ENCODE data around the gene RNF214.

GRCh38 chr11:117219455-117219854, 13.0 kb upstream of the RNF214 start:
- no peak for TF ChIP-seq PATZ1 (CRISPR knock-in tag; IDR thresholded peaks at IDR 0.05; ENCODE audit: borderline replicate concordance)
- no peak for TF ChIP-seq CSRNP3 (CRISPR knock-in tag; IDR thresholded peaks at IDR 0.05)
- no peak for TF ChIP-seq POU6F1 (CRISPR knock-in tag; IDR thresholded peaks at IDR 0.05; ENCODE audit: borderline replicate concordance, low read depth)
- TF ChIP-seq ZFP30 (CRISPR knock-in tag; IDR thresholded peaks at IDR 0.05), result no peak
- no peak for TF ChIP-seq SNAI2 (CRISPR knock-in tag; IDR thresholded peaks at IDR 0.05)
- no peak for TF ChIP-seq ARNTL (CRISPR knock-in tag; IDR thresholded peaks at IDR 0.05; ENCODE audit: borderline replicate concordance, low read depth)
- no peak for TF ChIP-seq GLIS3 (CRISPR knock-in tag; IDR thresholded peaks at IDR 0.05)
- TF ChIP-seq BACH2 (CRISPR knock-in tag; IDR thresholded peaks at IDR 0.05; ENCODE audit: borderline replicate concordance), result no peak
- TF ChIP-seq ZC3H10 (CRISPR knock-in tag; IDR thresholded peaks at IDR 0.05), result no peak
- no peak for TF ChIP-seq CSDC2 (CRISPR knock-in tag; IDR thresholded peaks at IDR 0.05)
- TF ChIP-seq RARB (CRISPR knock-in tag; IDR thresholded peaks at IDR 0.05), result no peak

Measured in SK-N-SH treated with all-trans-retinoic acid at 6 μM for 48 hours (cell line).